ENCODE data around the gene TNF. TPM values are rescaled to one million over a fixed set of nuclear protein-coding genes. Genes with fewer than 3 reads are reported as not detected.

Gene TNF
- total and polyA plus RNA-seq, 2 of the 13 experiments (the other 11 are each of a cell fraction or from before 2014, with no cell fraction given), result not detected

- TF ChIP-seq AKNA (CRISPR knock-in tag; IDR thresholded peaks at IDR 0.05; ENCODE audit: borderline replicate concordance), result no peak
- peak; percentile 56; the same call in 1 of the 2 replicates for TF ChIP-seq TBX3 (IDR thresholded peaks at IDR 0.05; ENCODE audit: borderline replicate concordance)
- TF ChIP-seq, protein P1, sequence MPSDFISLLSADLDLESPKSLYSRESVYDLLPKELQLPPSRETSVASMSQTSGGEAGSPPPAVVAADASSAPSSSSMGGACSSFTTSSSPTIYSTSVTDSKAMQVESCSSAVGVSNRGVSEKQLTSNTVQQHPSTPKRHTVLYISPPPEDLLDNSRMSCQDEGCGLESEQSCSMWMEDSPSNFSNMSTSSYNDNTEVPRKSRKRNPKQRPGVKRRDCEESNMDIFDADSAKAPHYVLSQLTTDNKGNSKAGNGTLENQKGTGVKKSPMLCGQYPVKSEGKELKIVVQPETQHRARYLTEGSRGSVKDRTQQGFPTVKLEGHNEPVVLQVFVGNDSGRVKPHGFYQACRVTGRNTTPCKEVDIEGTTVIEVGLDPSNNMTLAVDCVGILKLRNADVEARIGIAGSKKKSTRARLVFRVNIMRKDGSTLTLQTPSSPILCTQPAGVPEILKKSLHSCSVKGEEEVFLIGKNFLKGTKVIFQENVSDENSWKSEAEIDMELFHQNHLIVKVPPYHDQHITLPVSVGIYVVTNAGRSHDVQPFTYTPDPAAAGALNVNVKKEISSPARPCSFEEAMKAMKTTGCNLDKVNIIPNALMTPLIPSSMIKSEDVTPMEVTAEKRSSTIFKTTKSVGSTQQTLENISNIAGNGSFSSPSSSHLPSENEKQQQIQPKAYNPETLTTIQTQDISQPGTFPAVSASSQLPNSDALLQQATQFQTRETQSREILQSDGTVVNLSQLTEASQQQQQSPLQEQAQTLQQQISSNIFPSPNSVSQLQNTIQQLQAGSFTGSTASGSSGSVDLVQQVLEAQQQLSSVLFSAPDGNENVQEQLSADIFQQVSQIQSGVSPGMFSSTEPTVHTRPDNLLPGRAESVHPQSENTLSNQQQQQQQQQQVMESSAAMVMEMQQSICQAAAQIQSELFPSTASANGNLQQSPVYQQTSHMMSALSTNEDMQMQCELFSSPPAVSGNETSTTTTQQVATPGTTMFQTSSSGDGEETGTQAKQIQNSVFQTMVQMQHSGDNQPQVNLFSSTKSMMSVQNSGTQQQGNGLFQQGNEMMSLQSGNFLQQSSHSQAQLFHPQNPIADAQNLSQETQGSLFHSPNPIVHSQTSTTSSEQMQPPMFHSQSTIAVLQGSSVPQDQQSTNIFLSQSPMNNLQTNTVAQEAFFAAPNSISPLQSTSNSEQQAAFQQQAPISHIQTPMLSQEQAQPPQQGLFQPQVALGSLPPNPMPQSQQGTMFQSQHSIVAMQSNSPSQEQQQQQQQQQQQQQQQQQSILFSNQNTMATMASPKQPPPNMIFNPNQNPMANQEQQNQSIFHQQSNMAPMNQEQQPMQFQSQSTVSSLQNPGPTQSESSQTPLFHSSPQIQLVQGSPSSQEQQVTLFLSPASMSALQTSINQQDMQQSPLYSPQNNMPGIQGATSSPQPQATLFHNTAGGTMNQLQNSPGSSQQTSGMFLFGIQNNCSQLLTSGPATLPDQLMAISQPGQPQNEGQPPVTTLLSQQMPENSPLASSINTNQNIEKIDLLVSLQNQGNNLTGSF (CRISPR knock-in tag; IDR thresholded peaks at IDR 0.05), result no peak
- TF ChIP-seq ZNF10 (CRISPR knock-in tag; IDR thresholded peaks at IDR 0.05; ENCODE audit: borderline replicate concordance, low read depth), result no peak
- no peak for TF ChIP-seq ZNF569 (CRISPR knock-in tag; IDR thresholded peaks at IDR 0.05; ENCODE audit: borderline replicate concordance)
- peak; percentile 48; the same call in 1 of the 2 replicates for TF ChIP-seq NFKBIZ (CRISPR knock-in tag; IDR thresholded peaks at IDR 0.05)
- TF ChIP-seq ZNF724P (CRISPR knock-in tag; IDR thresholded peaks at IDR 0.05; ENCODE audit: borderline replicate concordance), result no peak
- TF ChIP-seq ZNF563 (CRISPR knock-in tag; IDR thresholded peaks at IDR 0.05), result peak; percentile 69; the same call in 1 of the 2 replicates
- peak; percentile 65; the same call in 1 of the 2 replicates for TF ChIP-seq ZSCAN30 (CRISPR knock-in tag; IDR thresholded peaks at IDR 0.05)
- no peak for TF ChIP-seq ZNF496 (CRISPR knock-in tag; IDR thresholded peaks at IDR 0.05; ENCODE audit: insufficient replicate concordance)
- TF ChIP-seq ZBTB25 (CRISPR knock-in tag; IDR thresholded peaks at IDR 0.05), result peak; percentile 96
- TF ChIP-seq, protein P2, sequence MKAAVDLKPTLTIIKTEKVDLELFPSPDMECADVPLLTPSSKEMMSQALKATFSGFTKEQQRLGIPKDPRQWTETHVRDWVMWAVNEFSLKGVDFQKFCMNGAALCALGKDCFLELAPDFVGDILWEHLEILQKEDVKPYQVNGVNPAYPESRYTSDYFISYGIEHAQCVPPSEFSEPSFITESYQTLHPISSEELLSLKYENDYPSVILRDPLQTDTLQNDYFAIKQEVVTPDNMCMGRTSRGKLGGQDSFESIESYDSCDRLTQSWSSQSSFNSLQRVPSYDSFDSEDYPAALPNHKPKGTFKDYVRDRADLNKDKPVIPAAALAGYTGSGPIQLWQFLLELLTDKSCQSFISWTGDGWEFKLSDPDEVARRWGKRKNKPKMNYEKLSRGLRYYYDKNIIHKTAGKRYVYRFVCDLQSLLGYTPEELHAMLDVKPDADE (CRISPR knock-in tag; IDR thresholded peaks at IDR 0.05), result no peak; the same call in 1 of the 2 replicates
- no peak for TF ChIP-seq WIZ (CRISPR knock-in tag; IDR thresholded peaks at IDR 0.05)
- no peak for TF ChIP-seq TRIM22 (IDR thresholded peaks at IDR 0.05)
Observed at GRCh38 chr6:31620586-31621319, 45.4 kb downstream of the TNF start, which contains the start of gene PRRC2A (continued).
